NCI-H526 treated with DMSO at 0.1 percent for 48 hours (cell line): ENCODE measurements around the gene RHOA.
A peak's percentile ranks its signal among the peaks of the same experiment; 100 is the strongest.
"Not testable (repeated sequence)": the region's sequence is repeated elsewhere in the genome, so short reads cannot be mapped to it uniquely, and the experiment has no call there.

Source experiments
- DNase-seq: peaks from one replicate; lab custom pipeline; 2025; lab: John Stamatoyannopoulos, UW

Gene RHOA

GRCh38 chr3:49362561-49362960 lies 49.2 kb downstream of the RHOA start:
- DNase-seq: no peak

GRCh38 chr3:49359623-49360022 lies 52.2 kb downstream of the RHOA start:
- no peak for DNase-seq

- no peak for DNase-seq
These were observed 52.9 kb downstream of the RHOA start for GRCh38 chr3:49358884-49359225.

- DNase-seq: peak; percentile 88
These were observed 53.4 kb downstream of the RHOA start, which contains the start of gene GPX1 for GRCh38 chr3:49358217-49358883. Gene GPX1, minus strand, starts transcription at chr3:49358353. Its CDS starts 75 bp downstream, at chr3:49358278.

GRCh38 chr3:49357443-49358216 lies 54.1 kb downstream of the RHOA start:
- DNase-seq: not testable (repeated sequence)

GRCh38 chr3:49357095-49357442 lies 54.7 kb downstream of the RHOA start:
- DNase-seq: not testable (repeated sequence)

GRCh38 chr3:49352890-49353421 lies 58.8 kb downstream of the RHOA start:
- DNase-seq: no peak

- DNase-seq: no peak
These were observed 59.5 kb downstream of the RHOA start for GRCh38 chr3:49352281-49352680.

- no peak for DNase-seq
These were observed 60.2 kb downstream of the RHOA start for GRCh38 chr3:49351521-49352011.

- DNase-seq: no peak
These were observed 62.2 kb downstream of the RHOA start for GRCh38 chr3:49349348-49350114.

GRCh38 chr3:49348361-49348760 lies 63.4 kb downstream of the RHOA start:
- DNase-seq: not testable (repeated sequence)

- no peak for DNase-seq
These were observed 65.0 kb downstream of the RHOA start for GRCh38 chr3:49346797-49347251.

- DNase-seq: no peak
These were observed 68.6 kb downstream of the RHOA start for GRCh38 chr3:49343163-49343562.

- DNase-seq: no peak
These were observed 69.8 kb downstream of the RHOA start for GRCh38 chr3:49341996-49342395.

GRCh38 chr3:49339941-49340800 lies 71.6 kb downstream of the RHOA start, which contains the start of gene USP4:
Gene USP4, minus strand, starts transcription at chr3:49340053. Its CDS starts 29 bp downstream, at chr3:49340024.
- peak; percentile 82 for DNase-seq

- DNase-seq: no peak
These were observed 72.2 kb downstream of the RHOA start for GRCh38 chr3:49339581-49339940.

- no peak for DNase-seq
These were observed 77.7 kb downstream of the RHOA start for GRCh38 chr3:49333916-49334633.

GRCh38 chr3:49333091-49333490 lies 78.7 kb downstream of the RHOA start:
- no peak for DNase-seq

GRCh38 chr3:49329186-49329585 lies 82.6 kb downstream of the RHOA start:
- DNase-seq: no peak

- DNase-seq: not testable (repeated sequence)
These were observed 83.4 kb downstream of the RHOA start for GRCh38 chr3:49328350-49328749.

- no peak for DNase-seq
These were observed 84.3 kb downstream of the RHOA start for GRCh38 chr3:49327485-49327884.
